Panc1 (cell line): Measurements from ENCODE around the gene CCNL2.

Source experiments
- CTCF ChIP-seq: fragments of 450-650 bp; IDR thresholded peaks from 2 replicates; pipeline ENCODE4 v1.5.1; 2017; ENCODE audit warnings: mild to moderate bottlenecking
- TCF7L2 ChIP-seq: IDR thresholded peaks from 2 replicates; pipeline ENCODE4 v1.6.1; 2011; ENCODE audit warnings: mild to moderate bottlenecking, low read depth, low read length, inconsistent platforms

- TF ChIP-seq CTCF (no peak), TCF7L2 (no peak)
Observed at GRCh38 chr1:1390675-1391074, 8.5 kb downstream of the CCNL2 start.
